Measurements from ENCODE around the gene GJB3. TPM values are rescaled to one million over a fixed set of nuclear protein-coding genes. Genes with fewer than 3 reads are reported as not detected.

GJB3 gene
- total and polyA plus RNA-seq, 2 experiments from 2014 or later: not detected

GRCh38 chr1:34761176-34761761, 19.7 kb upstream of the GJB3 start:
- Histone ChIP-seq H3K36me3 (no peaks in the 10 kb centered on the region), H3K4me3 (no peak overlapping the region), H3K27me3 (no peaks in the 10 kb centered on the region), H3K27ac (no peak overlapping the region), H3K4me1 (ENCODE audit: low read depth) (no peaks in the 10 kb centered on the region), H3K9me3 (ENCODE audit: low read depth) (no peaks in the 10 kb centered on the region)
- no peak for DNase-seq (ENCODE audit: low read depth in 1 of 2, low spot score in 1 of 2)
- TF ChIP-seq, protein P1, sequence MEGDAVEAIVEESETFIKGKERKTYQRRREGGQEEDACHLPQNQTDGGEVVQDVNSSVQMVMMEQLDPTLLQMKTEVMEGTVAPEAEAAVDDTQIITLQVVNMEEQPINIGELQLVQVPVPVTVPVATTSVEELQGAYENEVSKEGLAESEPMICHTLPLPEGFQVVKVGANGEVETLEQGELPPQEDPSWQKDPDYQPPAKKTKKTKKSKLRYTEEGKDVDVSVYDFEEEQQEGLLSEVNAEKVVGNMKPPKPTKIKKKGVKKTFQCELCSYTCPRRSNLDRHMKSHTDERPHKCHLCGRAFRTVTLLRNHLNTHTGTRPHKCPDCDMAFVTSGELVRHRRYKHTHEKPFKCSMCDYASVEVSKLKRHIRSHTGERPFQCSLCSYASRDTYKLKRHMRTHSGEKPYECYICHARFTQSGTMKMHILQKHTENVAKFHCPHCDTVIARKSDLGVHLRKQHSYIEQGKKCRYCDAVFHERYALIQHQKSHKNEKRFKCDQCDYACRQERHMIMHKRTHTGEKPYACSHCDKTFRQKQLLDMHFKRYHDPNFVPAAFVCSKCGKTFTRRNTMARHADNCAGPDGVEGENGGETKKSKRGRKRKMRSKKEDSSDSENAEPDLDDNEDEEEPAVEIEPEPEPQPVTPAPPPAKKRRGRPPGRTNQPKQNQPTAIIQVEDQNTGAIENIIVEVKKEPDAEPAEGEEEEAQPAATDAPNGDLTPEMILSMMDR (IDR thresholded peaks at IDR 0.05; ENCODE audit: low read depth, low read length): no peak

GRCh38 chr1:34761776-34762307, 19.2 kb upstream of the GJB3 start:
- DNase-seq (ENCODE audit: low read depth in 1 of 2, low spot score in 1 of 2): no peak

DNA sequence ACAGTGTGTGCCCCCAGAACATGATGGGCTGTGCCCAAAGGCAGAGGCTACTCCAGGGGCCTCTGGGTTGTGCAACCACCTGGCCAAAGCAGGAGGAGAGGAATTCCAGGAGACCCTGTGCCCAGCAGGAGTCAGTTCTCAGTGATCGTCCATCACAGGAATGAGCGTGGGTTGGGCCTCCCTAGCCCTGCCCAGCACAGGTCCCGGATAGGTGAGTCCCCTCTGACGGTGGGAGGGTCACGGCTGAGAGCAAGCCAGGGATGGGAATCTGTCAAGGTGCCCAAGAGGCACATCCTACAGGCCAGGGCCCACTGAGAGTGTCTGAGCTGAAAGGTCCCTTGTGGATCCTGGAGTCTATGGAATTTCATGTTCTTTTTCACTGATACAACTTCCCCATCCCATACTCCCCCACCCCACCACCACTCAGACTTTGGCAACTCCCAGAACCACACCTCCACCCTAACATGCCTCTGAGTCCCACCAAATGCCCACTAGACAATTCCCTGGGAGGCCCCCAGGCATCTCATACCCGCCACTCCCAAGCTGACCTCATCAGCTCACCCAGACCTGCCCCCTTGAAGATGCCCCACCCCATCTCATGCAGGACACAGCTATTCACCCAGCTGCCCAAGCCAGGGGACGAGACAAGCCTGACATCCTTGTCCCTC, 18.4 kb upstream of the GJB3 start:
- Histone ChIP-seq H3K27me3 (peaks cover 2% of the 10 kb centered on the region), H3K9me3 (ENCODE audit: low read depth) (no peaks in the 10 kb centered on the region), H3K4me3 (no peak overlapping the region), H3K27ac (no peak overlapping the region), H3K4me1 (ENCODE audit: low read depth) (no peaks in the 10 kb centered on the region), H3K36me3 (no peaks in the 10 kb centered on the region)
- TF ChIP-seq, protein P1 (IDR thresholded peaks at IDR 0.05; ENCODE audit: low read depth, low read length): no peak
- no peak for DNase-seq (ENCODE audit: low read depth in 1 of 2, low spot score in 1 of 2)

More at GRCh38 chr1:34761776-34762307, 19.2 kb upstream of the GJB3 start:
- no peak overlapping the region for H3K27ac ChIP-seq
- no peaks in the 10 kb centered on the region for H3K9me3 ChIP-seq (ENCODE audit: low read depth)
- no peaks in the 10 kb centered on the region for H3K36me3 ChIP-seq
- no peak overlapping the region for H3K4me3 ChIP-seq
- no peaks in the 10 kb centered on the region for H3K27me3 ChIP-seq
- no peaks in the 10 kb centered on the region for H3K4me1 ChIP-seq (ENCODE audit: low read depth)
- TF ChIP-seq, protein P1 (IDR thresholded peaks at IDR 0.05; ENCODE audit: low read depth, low read length): no peak

- no peaks in the 10 kb centered on the region for H3K9me3 ChIP-seq (ENCODE audit: low read depth)
- H3K4me1 ChIP-seq (ENCODE audit: low read depth): no peaks in the 10 kb centered on the region
- H3K27ac ChIP-seq: no peak overlapping the region
- H3K27me3 ChIP-seq: peaks cover 3% of the 10 kb centered on the region
- H3K36me3 ChIP-seq: no peaks in the 10 kb centered on the region
- no peak for DNase-seq (ENCODE audit: low read depth in 1 of 2, low spot score in 1 of 2)
- TF ChIP-seq, protein P1 (IDR thresholded peaks at IDR 0.05; ENCODE audit: low read depth, low read length): no peak
- no peak overlapping the region for H3K4me3 ChIP-seq
These were observed 17.8 kb upstream of the GJB3 start for GRCh38 chr1:34763142-34763781.

GRCh38 chr1:34768856-34769255, 12.2 kb upstream of the GJB3 start:
- TF ChIP-seq, protein P1 (IDR thresholded peaks at IDR 0.05; ENCODE audit: low read depth, low read length): no peak
- no peaks in the 10 kb centered on the region for H3K4me1 ChIP-seq (ENCODE audit: low read depth)
- no peak overlapping the region for H3K4me3 ChIP-seq
- DNase-seq (ENCODE audit: low read depth in 1 of 2, low spot score in 1 of 2): no peak
- H3K36me3 ChIP-seq: no peaks in the 10 kb centered on the region
- H3K27me3 ChIP-seq: peaks cover 6% of the 10 kb centered on the region
- no peak overlapping the region for H3K27ac ChIP-seq
- H3K9me3 ChIP-seq (ENCODE audit: low read depth): no peaks in the 10 kb centered on the region

Measured in cardiac muscle cell (in vitro differentiated cells and primary cell).